ENCODE measurements around the gene CFAP90. TPM values are rescaled to one million over a fixed set of nuclear protein-coding genes. Genes with fewer than 3 reads are reported as not detected.

CFAP90 gene
- total RNA-seq, 1 experiment from 2014 or later: 0.29 TPM

DNA sequence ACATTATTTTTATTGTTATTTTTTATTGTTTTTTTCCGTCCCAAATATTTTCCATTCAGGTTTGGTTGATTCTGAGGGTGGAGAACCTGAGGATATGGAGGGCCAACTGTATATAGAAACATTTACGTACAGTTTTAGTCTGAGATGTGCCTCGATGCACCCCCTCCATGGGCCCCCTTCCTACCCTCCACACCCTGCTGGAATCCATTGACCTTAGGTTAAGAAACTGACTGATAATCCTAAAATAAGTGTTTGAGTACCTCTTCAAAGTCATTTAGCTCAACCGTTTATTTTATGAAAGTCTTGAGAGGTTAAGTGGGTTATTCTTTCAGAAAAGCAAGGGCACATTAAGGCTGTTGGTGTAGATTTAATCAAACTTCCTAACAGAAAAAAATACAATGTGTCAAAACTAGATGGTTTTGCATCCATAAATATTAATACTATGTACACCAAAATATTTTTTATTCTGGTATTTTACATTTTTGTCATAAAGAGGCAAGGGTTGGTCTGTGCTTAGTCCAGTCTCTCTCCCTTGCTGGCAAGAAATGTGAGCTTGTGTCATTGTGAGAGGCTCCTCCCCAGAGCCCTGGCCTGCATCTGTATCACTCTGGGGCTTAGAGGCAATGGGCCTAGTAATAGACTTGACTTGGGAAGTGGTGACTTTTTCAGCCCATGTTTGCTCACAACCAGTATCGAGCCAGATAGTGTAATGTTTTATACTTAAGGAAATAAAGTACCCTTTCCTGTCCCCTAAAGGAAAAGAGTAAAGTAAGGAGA is 33.7 kb upstream of the CFAP90 start:
- Mint-ChIP-seq H3K36me3 (ENCODE audit: insufficient read depth, unreplicated experiment) (peaks cover 77% of the 10 kb centered on the region), H3K4me1 (ENCODE audit: low read depth, unreplicated experiment) (peaks cover 6% of the 10 kb centered on the region), H3K27me3 (ENCODE audit: insufficient read depth, unreplicated experiment) (no peaks in the 10 kb centered on the region), H3K4me3 (ENCODE audit: unreplicated experiment) (no peak overlapping the region), H3K9me3 (ENCODE audit: unreplicated experiment) (no peaks in the 10 kb centered on the region), H3K27ac (ENCODE audit: unreplicated experiment) (no peak overlapping the region)
- intact Hi-C loops (cut with micrococcal nuclease; ENCODE audit: unreplicated experiment): no loop called here
- Histone ChIP-seq H3K9me3 (no peaks in the 10 kb centered on the region), H3K4me3 (ENCODE audit: low read depth, low read length) (no peak overlapping the region), H3K27me3 (replicated peaks; ENCODE audit: control insufficient read depth, insufficient read depth, low read length) (no peaks in the 10 kb centered on the region), H3K4me1 (peaks cover 2% of the 10 kb centered on the region), H3K36me3 (ENCODE audit: control insufficient read depth, insufficient read depth, low read length) (peaks cover 7% of the 10 kb centered on the region)
- CTCF ChIA-PET: no interaction called here
- no peak for DNase-seq
- TF ChIP-seq, protein P1, sequence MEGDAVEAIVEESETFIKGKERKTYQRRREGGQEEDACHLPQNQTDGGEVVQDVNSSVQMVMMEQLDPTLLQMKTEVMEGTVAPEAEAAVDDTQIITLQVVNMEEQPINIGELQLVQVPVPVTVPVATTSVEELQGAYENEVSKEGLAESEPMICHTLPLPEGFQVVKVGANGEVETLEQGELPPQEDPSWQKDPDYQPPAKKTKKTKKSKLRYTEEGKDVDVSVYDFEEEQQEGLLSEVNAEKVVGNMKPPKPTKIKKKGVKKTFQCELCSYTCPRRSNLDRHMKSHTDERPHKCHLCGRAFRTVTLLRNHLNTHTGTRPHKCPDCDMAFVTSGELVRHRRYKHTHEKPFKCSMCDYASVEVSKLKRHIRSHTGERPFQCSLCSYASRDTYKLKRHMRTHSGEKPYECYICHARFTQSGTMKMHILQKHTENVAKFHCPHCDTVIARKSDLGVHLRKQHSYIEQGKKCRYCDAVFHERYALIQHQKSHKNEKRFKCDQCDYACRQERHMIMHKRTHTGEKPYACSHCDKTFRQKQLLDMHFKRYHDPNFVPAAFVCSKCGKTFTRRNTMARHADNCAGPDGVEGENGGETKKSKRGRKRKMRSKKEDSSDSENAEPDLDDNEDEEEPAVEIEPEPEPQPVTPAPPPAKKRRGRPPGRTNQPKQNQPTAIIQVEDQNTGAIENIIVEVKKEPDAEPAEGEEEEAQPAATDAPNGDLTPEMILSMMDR (IDR thresholded peaks at IDR 0.05; ENCODE audit: insufficient read depth in 1 of 2, low read depth in 1 of 2, low read length in 1 of 2, severe bottlenecking in 1 of 2, unreplicated experiment in 1 of 2): no peak
- no TSS peak for BruUV-seq (replicated peaks)
- POLR2A ChIA-PET: no interaction called here

DNA sequence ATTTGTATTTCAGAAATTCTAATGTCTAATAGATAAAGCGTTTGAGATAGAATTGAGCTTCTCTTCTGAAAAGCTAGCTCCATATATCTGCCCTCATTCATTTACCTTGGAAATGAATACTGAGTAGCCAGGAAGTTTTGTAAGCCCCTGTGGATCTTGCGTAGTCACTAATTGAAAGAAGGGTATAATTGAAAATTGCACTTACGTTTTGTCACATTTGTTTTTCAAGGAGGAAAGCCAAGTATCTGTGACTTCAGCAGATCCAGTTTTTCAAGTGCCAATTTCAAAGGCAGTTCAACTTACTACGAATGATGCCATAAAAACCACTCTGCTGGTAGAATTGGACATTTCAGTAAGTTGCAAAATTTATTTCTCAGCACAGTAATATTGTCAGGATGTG is 32.0 kb upstream of the CFAP90 start:
- no peaks in the 10 kb centered on the region for H3K27me3 ChIP-seq (replicated peaks; ENCODE audit: control insufficient read depth, insufficient read depth, low read length)
- intact Hi-C loops (cut with micrococcal nuclease; ENCODE audit: unreplicated experiment): no loop called here
- ChIA-PET POLR2A (no interaction called here), CTCF (no interaction called here)
- no peak overlapping the region for H3K4me3 ChIP-seq (ENCODE audit: low read depth, low read length)
- no TSS peak for BruUV-seq (replicated peaks)
- H3K27me3 Mint-ChIP-seq (ENCODE audit: insufficient read depth, unreplicated experiment): no peaks in the 10 kb centered on the region
- peaks cover 6% of the 10 kb centered on the region for H3K4me1 Mint-ChIP-seq (ENCODE audit: low read depth, unreplicated experiment)
- peaks cover 78% of the 10 kb centered on the region for H3K36me3 Mint-ChIP-seq (ENCODE audit: insufficient read depth, unreplicated experiment)
- no peak overlapping the region for H3K27ac Mint-ChIP-seq (ENCODE audit: unreplicated experiment)
- H3K4me3 Mint-ChIP-seq (ENCODE audit: unreplicated experiment): no peak overlapping the region
- H3K36me3 ChIP-seq (ENCODE audit: control insufficient read depth, insufficient read depth, low read length): peaks cover 5% of the 10 kb centered on the region
- no peak for DNase-seq
- no peaks in the 10 kb centered on the region for H3K9me3 Mint-ChIP-seq (ENCODE audit: unreplicated experiment)
- H3K9me3 ChIP-seq: no peaks in the 10 kb centered on the region
- peaks cover 16% of the 10 kb centered on the region for H3K4me1 ChIP-seq
- TF ChIP-seq, protein P1 (IDR thresholded peaks at IDR 0.05; ENCODE audit: insufficient read depth in 1 of 2, low read depth in 1 of 2, low read length in 1 of 2, severe bottlenecking in 1 of 2, unreplicated experiment in 1 of 2): no peak

DNA sequence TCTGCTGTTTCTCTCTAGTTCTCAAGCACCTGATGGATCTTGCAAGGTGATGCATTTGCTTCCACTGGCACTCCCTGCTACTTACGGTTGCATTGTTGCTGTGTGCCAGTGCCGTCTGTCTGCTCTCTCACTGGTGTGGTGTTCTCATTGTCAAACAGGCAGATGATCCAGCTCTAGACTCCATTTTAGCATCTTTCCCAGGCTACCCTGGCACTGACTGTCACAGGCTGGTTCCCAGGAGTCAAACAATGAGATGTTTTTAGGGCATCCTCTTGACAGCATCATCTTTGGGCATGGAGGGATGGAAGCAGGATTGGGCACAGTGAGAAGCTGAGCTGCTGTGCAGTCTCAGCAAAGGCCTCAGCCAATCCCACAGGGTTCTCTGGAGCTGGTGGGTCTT is 30.9 kb upstream of the CFAP90 start:
- DNase-seq: no peak
- Mint-ChIP-seq H3K36me3 (ENCODE audit: insufficient read depth, unreplicated experiment) (peaks cover 79% of the 10 kb centered on the region), H3K27me3 (ENCODE audit: insufficient read depth, unreplicated experiment) (no peaks in the 10 kb centered on the region), H3K9me3 (ENCODE audit: unreplicated experiment) (no peaks in the 10 kb centered on the region), H3K27ac (ENCODE audit: unreplicated experiment) (no peak overlapping the region), H3K4me1 (ENCODE audit: low read depth, unreplicated experiment) (peaks cover 6% of the 10 kb centered on the region), H3K4me3 (ENCODE audit: unreplicated experiment) (no peak overlapping the region)
- Histone ChIP-seq H3K36me3 (ENCODE audit: control insufficient read depth, insufficient read depth, low read length) (peaks cover 6% of the 10 kb centered on the region), H3K27me3 (replicated peaks; ENCODE audit: control insufficient read depth, insufficient read depth, low read length) (no peaks in the 10 kb centered on the region), H3K4me3 (ENCODE audit: low read depth, low read length) (no peak overlapping the region), H3K9me3 (no peaks in the 10 kb centered on the region), H3K4me1 (peaks cover 16% of the 10 kb centered on the region)
- ChIA-PET CTCF (no interaction called here), POLR2A (no interaction called here)
- TF ChIP-seq, protein P1 (IDR thresholded peaks at IDR 0.05; ENCODE audit: insufficient read depth in 1 of 2, low read depth in 1 of 2, low read length in 1 of 2, severe bottlenecking in 1 of 2, unreplicated experiment in 1 of 2): no peak
- BruUV-seq (replicated peaks): no TSS peak
- intact Hi-C loops (cut with micrococcal nuclease; ENCODE audit: unreplicated experiment): no loop called here

Data from Caco-2 (cell line).